Measurements from ENCODE around the gene DGKB.

Gene DGKB

GRCh38 chr7:14740606-14741005 lies 161.9 kb downstream of the DGKB start:
- no peak for TF ChIP-seq CTCF (conservative IDR thresholded peaks at IDR 0.05; ENCODE audit: low read depth, low read length)
- DNase-seq (ENCODE audit: low read depth) = no peak
- no peak overlapping the region for H3K4me3 ChIP-seq (ENCODE audit: low read length)

GRCh38 chr7:14739841-14740185 lies 162.7 kb downstream of the DGKB start:
- DNase-seq (ENCODE audit: low read depth) = no peak
- TF ChIP-seq CTCF (conservative IDR thresholded peaks at IDR 0.05; ENCODE audit: low read depth, low read length) = no peak
- H3K4me3 ChIP-seq (ENCODE audit: low read length) = no peak overlapping the region

- TF ChIP-seq CTCF (conservative IDR thresholded peaks at IDR 0.05; ENCODE audit: low read depth, low read length) = no peak
- no peak overlapping the region for H3K4me3 ChIP-seq (ENCODE audit: low read length)
- no peak for DNase-seq (ENCODE audit: low read depth)
These were observed 163.2 kb downstream of the DGKB start for GRCh38 chr7:14739168-14739840.

GRCh38 chr7:14738086-14738485 lies 164.5 kb downstream of the DGKB start:
- TF ChIP-seq CTCF (conservative IDR thresholded peaks at IDR 0.05; ENCODE audit: low read depth, low read length) = no peak
- no peak for DNase-seq (ENCODE audit: low read depth)
- H3K4me3 ChIP-seq (ENCODE audit: low read length) = no peak overlapping the region

- TF ChIP-seq CTCF (conservative IDR thresholded peaks at IDR 0.05; ENCODE audit: low read depth, low read length) = peak; percentile 38
- no peak overlapping the region for H3K4me3 ChIP-seq (ENCODE audit: low read length)
- DNase-seq (ENCODE audit: low read depth) = no peak
These were observed 167.7 kb downstream of the DGKB start for GRCh38 chr7:14734839-14735321.

GRCh38 chr7:14720785-14721184 lies 181.8 kb downstream of the DGKB start:
- no peak overlapping the region for H3K4me3 ChIP-seq (ENCODE audit: low read length)
- peak; percentile 23 for DNase-seq (ENCODE audit: low read depth)
- no peak for TF ChIP-seq CTCF (conservative IDR thresholded peaks at IDR 0.05; ENCODE audit: low read depth, low read length)

- no peak overlapping the region for H3K4me3 ChIP-seq (ENCODE audit: low read length)
- no peak for DNase-seq (ENCODE audit: low read depth)
- TF ChIP-seq CTCF (conservative IDR thresholded peaks at IDR 0.05; ENCODE audit: low read depth, low read length) = peak; percentile 43
These were observed 184.7 kb downstream of the DGKB start for GRCh38 chr7:14717816-14718215.

Measured in retinal pigment epithelial cell (primary cell).